HEK293T (cell line): ENCODE data around the gene STT3B.

ENCODE experiments used
- BHLHE40 ChIP-seq: fragments of 450-650 bp; IDR thresholded peaks from 2 replicates; pipeline ENCODE4 v1.6.1; 2016; ENCODE audit warnings: mild to moderate bottlenecking, moderate library complexity, borderline replicate concordance
- ELF4 ChIP-seq: fragments of 450-650 bp; IDR thresholded peaks from 2 replicates; pipeline ENCODE4 v1.6.1; 2017; ENCODE audit warnings: antibody characterized with exemption
- FOXK2 ChIP-seq: fragments of 450-650 bp; IDR thresholded peaks from 2 replicates; pipeline ENCODE4 v1.6.1; 2016; ENCODE audit warnings: mild to moderate bottlenecking
- FOXM1 ChIP-seq: fragments of 450-650 bp; IDR thresholded peaks from 2 replicates; pipeline ENCODE4 v1.6.1; 2017; ENCODE audit warnings: mild to moderate bottlenecking, borderline replicate concordance
- HDGF ChIP-seq: fragments of 450-650 bp; IDR thresholded peaks from 2 replicates; pipeline ENCODE4 v1.6.1; 2017; ENCODE audit warnings: antibody characterized with exemption, borderline replicate concordance
- L3MBTL2 ChIP-seq: fragments of 450-650 bp; conservative IDR thresholded peaks from 2 replicates; pipeline ENCODE4 v1.6.1; 2016; ENCODE audit warnings: mild to moderate bottlenecking
- LEF1 ChIP-seq: fragments of 450-650 bp; IDR thresholded peaks from 2 replicates; pipeline ENCODE4 v1.6.1; 2017; ENCODE audit warnings: mild to moderate bottlenecking, borderline replicate concordance
- SP1 ChIP-seq: fragments of 450-650 bp; IDR thresholded peaks from 2 replicates; pipeline ENCODE4 v1.6.1; 2017
- SUZ12 ChIP-seq: fragments of 450-650 bp; IDR thresholded peaks from 2 replicates; pipeline ENCODE4 v1.6.1; 2016; ENCODE audit warnings: mild to moderate bottlenecking

DNA sequence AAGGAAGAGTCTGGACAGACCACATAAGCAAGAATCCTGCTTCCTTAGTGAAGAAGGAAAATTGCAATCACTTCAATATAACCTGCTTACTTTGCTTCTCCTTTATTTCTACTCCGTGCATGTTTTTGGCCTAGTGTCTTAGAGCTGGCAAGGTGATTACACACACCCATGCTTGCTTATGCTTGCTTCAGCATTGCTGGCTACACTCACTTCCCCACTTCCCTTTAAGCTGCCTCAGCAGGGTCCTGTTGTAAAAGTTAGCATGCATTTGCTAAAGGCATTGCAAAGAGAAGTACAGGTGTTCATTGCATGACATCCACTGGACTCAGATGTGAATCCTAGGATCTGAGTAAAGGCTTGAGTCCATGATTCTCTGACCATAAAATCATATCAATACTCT lies 47.5 kb upstream of the STT3B start:
- TF ChIP-seq BHLHE40 (no peak), SP1 (no peak), HDGF (no peak), ELF4 (no peak), SUZ12 (no peak), L3MBTL2 (no peak), FOXM1 (no peak), FOXK2 (no peak), LEF1 (no peak)
